Activated naive CD4-positive, alpha-beta T cell treated with anti-CD3 and anti-CD28 coated beads, Interleukin-2, amount 50 U/mL, for 24 hours (primary cell): Measurements from ENCODE around the gene GPS2.

Experiments used
- H3K27ac Mint-ChIP-seq: one replicate; pipeline ENCODE4 v1.8.0; 2021; ENCODE audit warnings: mild to moderate bottlenecking, mixed read lengths
- H3K27me3 Mint-ChIP-seq: one replicate; pipeline ENCODE4 v1.8.0; 2021; ENCODE audit warnings: mixed read lengths
- H3K36me3 Mint-ChIP-seq: one replicate; pipeline ENCODE4 v1.8.0; 2021; ENCODE audit warnings: mixed read lengths
- H3K4me1 Mint-ChIP-seq: one replicate; pipeline ENCODE4 v1.8.0; 2021; ENCODE audit warnings: mixed read lengths
- H3K4me3 Mint-ChIP-seq: one replicate; pipeline ENCODE4 v1.8.0; 2021; ENCODE audit warnings: mild to moderate bottlenecking, mixed read lengths
- H3K9me3 Mint-ChIP-seq: one replicate; pipeline ENCODE4 v1.8.0; 2021; ENCODE audit warnings: mixed read lengths

The GPS2 gene

DNA sequence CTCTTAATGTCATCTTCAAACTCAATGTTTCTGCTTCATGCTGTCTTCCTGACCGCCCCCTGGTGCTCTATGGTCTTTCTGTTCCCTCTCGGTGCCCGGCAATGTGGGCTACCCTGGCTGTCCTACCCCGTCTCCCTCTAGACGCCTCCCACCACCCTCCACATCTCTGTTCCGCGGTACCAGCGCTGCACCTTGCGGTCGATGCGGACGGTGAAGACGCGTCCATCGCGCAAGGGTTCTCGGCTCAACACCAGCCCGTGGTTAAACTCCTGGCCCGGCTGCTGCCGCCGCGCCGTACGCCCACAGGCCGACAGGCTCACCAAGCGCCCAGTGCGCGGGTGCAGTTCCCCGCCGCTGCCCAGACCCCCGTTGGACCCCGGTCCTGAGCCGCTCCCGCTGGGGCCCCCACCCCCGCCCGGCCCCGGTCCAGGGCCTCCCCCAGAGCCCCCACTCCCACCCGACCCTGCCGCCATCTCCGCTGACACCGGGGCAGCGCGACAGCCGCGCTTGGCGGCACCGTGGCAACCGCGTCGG, 13.7 kb upstream of the GPS2 start, which contains the start of gene NEURL4:
NEURL4 (minus strand) TSS at position 496 of the 534 bp plus-strand sequence; CDS start at position 473, 23 bp downstream.
- peaks cover 45% of the 10 kb centered on the region for H3K4me1 Mint-ChIP-seq
- H3K36me3 Mint-ChIP-seq: no peaks in the 10 kb centered on the region

DNA sequence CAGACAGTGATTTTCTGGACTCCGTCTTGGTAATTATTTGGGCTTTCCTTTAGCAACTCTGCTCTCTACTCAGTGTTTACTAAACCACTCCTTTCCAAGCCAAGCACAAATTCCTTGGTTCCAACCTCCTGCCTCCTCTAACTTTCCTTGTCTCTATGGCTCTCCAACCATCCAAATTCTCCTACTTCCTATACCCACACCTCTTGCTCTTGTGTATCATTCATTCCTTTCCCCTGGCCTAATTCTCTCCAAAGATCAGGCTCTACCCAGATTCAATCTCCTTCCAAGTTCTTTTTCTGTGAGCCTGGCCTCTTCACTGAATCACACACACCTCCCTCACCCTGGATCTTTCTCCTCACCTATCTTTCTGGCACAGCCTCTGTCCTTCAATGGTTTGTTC, 12.8 kb upstream of the GPS2 start:
- H3K27me3 Mint-ChIP-seq: no peaks in the 10 kb centered on the region
- H3K27ac Mint-ChIP-seq: peak overlapping the region; percentile 44
- peaks cover 38% of the 10 kb centered on the region for H3K4me1 Mint-ChIP-seq
- no peaks in the 10 kb centered on the region for H3K9me3 Mint-ChIP-seq
- peak overlapping the region; percentile 89 for H3K4me3 Mint-ChIP-seq
- no peaks in the 10 kb centered on the region for H3K36me3 Mint-ChIP-seq

More for the DNA sequence above, 13.7 kb upstream of the GPS2 start, which contains the start of gene NEURL4:
- H3K9me3 Mint-ChIP-seq: no peaks in the 10 kb centered on the region
- H3K4me3 Mint-ChIP-seq: peak within 1 kb of the TSS; percentile 90
- no peaks in the 10 kb centered on the region for H3K27me3 Mint-ChIP-seq
- peak within 1 kb of the TSS; percentile 99 for H3K27ac Mint-ChIP-seq

DNA sequence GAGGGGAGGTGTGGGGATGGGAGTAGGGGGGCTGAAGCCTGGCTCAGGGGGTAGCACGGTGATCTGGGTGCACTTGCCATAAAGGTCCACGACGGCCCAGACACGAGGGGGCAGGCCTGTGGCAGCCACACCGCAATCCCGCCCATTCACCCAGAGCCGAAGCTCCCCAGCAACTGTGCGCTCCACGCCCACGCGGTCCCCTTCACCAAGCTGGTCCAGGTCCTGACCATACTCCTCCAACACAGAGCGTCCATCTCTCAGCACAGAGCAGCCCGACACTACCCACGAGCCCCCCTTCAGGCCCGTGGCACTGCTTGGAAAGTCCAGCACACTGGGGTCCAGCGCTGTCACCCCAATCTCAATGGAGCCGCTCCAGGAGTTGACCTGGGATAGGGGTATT, 12.3 kb upstream of the GPS2 start:
- Mint-ChIP-seq H3K27me3 (no peaks in the 10 kb centered on the region), H3K36me3 (no peaks in the 10 kb centered on the region), H3K4me1 (peaks cover 34% of the 10 kb centered on the region), H3K27ac (no peak overlapping the region), H3K4me3 (no peak overlapping the region), H3K9me3 (no peaks in the 10 kb centered on the region)

DNA sequence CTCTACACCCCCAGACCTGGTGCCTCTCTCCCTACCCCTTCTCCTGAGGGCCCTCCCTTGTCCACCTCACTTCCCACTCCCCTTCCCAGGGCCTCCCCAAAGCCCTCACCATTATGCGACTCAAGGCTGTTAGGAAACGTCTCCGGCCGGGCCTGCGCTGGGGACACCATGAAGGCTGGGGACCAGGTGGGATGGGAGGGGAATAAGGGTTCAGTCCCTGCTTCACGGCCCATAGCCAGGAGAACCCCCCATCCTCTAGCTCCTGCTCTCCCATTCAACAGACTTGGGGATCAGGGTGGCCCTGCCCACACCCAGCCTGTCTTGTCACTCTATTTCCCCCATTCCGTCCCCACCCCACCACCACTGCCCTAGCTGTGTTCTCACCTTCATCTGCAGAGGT, 11.9 kb upstream of the GPS2 start:
- no peaks in the 10 kb centered on the region for H3K9me3 Mint-ChIP-seq
- no peaks in the 10 kb centered on the region for H3K27me3 Mint-ChIP-seq
- peaks cover 29% of the 10 kb centered on the region for H3K4me1 Mint-ChIP-seq
- H3K36me3 Mint-ChIP-seq: no peaks in the 10 kb centered on the region
- H3K27ac Mint-ChIP-seq: no peak overlapping the region
- no peak overlapping the region for H3K4me3 Mint-ChIP-seq

DNA sequence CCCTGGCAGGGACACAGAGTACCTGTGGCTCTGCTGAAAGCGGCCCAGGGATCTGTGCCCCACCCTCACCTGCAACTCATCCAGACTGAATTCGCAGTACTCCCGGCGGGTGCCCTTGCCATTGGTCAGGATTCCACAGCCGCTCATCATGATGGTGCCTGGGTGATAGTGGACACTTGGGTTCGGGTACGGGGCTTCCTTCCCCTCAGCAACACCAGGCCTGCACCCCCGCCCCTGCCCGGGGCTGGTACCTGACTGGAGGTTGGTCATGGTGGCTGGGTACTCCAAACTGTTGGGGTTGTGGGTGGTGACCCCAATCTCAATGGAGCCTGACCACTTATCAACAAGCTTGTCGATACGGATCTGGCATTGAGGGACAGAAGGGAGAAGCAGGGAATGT, 11.0 kb upstream of the GPS2 start:
- peaks cover 5% of the 10 kb centered on the region for H3K36me3 Mint-ChIP-seq

DNA sequence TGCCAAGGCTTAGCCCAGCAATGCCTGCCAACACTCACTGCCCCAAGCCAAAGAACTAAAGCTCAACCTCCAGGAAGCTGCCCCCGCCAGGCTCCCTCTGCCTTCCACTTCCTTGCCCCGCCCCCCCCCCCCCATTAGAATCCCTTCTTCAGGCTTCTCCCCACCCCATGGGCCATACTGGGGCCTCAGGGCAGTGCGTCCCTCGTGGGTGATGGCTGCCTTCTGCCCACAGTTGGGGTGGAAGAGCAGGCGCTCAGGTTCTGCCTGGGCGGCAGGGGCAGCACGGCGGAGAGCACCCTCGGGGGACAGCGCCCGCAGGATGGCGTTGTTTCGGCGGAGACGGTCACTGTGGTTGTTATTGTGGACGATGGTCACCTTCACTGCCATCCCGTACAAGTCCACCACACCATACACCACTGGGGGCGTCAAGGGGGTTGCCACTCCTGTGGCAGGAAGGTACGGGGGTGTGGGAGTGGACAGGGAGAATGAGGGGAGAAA, 9.9 kb upstream of the GPS2 start:
- no peaks in the 10 kb centered on the region for H3K27me3 Mint-ChIP-seq
- H3K36me3 Mint-ChIP-seq: peaks cover 5% of the 10 kb centered on the region
- peak overlapping the region; percentile 59 for H3K27ac Mint-ChIP-seq
- H3K4me1 Mint-ChIP-seq: peaks cover 22% of the 10 kb centered on the region
- H3K4me3 Mint-ChIP-seq: no peak overlapping the region
- H3K9me3 Mint-ChIP-seq: no peaks in the 10 kb centered on the region

More for the DNA sequence above, 11.0 kb upstream of the GPS2 start:
- Mint-ChIP-seq H3K9me3 (no peaks in the 10 kb centered on the region), H3K27ac (no peak overlapping the region), H3K4me3 (no peak overlapping the region), H3K27me3 (no peaks in the 10 kb centered on the region), H3K4me1 (peaks cover 29% of the 10 kb centered on the region)

DNA sequence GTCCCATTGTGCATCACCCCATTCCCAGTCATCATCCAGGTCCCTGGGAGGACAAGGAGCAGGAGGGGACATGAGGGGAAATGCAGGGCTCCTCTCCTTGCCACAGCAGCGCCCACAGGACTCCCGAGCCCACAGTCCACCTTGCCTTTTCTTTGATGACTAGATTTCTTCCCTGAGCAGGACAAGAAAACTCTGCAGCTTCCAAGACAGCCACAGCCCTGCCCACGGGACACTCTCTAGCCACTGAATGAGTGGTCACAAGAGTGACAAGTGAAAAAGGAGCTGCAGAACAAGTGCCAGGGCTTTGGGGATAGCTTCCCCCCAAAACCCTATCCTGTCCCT, 9.2 kb upstream of the GPS2 start:
- no peak overlapping the region for H3K4me3 Mint-ChIP-seq
- H3K4me1 Mint-ChIP-seq: peaks cover 17% of the 10 kb centered on the region
- peaks cover 5% of the 10 kb centered on the region for H3K36me3 Mint-ChIP-seq
- H3K27ac Mint-ChIP-seq: no peak overlapping the region
- H3K27me3 Mint-ChIP-seq: no peaks in the 10 kb centered on the region
- no peaks in the 10 kb centered on the region for H3K9me3 Mint-ChIP-seq

DNA sequence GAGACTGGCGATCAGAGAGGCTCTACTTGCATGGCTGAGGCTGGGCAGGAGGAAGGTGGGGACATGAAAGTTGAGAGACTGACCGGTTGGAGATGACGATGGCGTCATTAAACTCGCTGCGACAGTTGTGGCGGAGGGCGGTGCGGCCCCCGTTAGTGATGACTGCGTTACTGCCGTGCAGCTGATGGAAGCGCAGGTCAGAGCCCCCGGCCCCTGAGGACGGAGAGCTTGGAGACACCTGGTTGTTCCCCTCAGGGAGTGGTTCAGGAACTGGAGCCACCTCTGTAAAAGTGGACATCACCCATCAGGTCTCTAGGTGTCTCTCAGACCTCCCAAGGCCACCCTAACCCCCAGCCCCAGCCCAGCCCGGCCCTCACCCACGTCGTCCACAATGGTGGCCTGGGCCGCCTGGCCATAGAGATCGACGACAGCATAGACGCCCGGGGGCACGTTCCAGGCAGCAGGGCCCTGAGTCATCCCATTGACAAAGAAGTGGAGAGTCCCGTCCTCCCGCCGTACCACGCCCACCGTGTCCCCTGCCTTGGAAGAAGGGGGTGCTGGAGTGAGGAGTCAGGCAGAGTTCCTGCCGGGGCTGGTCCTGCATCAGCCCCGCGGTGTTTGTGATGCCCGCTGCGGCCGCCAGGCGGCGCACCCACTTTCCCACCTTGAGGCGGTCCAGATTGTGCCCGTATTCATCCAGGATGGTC, 8.7 kb upstream of the GPS2 start:
- Mint-ChIP-seq H3K27me3 (no peaks in the 10 kb centered on the region), H3K36me3 (peaks cover 5% of the 10 kb centered on the region), H3K27ac (no peak overlapping the region), H3K9me3 (no peaks in the 10 kb centered on the region), H3K4me3 (no peak overlapping the region), H3K4me1 (peaks cover 17% of the 10 kb centered on the region)

DNA sequence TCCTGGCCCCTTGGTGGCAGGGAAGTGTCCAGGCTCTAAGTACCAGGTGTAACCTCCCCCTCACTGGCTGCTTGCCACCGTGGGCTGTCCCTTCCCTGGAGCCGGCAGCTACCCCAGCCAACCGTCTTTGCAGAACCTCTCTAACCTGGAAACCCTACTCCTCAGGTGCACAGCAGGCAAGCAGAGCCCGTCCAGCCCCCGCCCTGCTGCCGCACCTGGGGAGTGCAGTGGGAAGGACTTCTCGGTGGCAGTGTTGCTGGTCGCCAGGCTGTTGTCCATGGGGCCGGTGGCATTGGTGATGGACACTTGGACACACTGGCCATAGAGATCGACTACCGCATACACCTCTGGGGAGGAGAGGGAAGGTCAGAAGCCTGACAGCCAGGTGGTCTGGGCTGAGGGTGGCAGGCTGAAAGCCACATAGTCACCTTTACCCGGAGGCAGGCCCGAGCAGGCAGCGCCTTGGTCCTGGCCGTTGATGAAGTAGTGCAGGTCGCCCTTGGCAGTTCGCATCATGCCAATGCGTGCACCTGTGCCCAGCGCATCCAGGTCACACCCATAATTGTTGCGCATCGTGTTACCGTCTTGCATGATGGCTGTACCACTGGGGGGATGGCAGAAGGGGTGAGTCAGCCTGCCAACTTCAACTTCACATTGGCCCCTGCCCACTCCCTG, 7.5 kb upstream of the GPS2 start:
- H3K9me3 Mint-ChIP-seq: no peaks in the 10 kb centered on the region
- H3K27me3 Mint-ChIP-seq: no peaks in the 10 kb centered on the region
- H3K4me3 Mint-ChIP-seq: no peak overlapping the region
- peaks cover 5% of the 10 kb centered on the region for H3K36me3 Mint-ChIP-seq
- H3K4me1 Mint-ChIP-seq: peaks cover 5% of the 10 kb centered on the region
- no peak overlapping the region for H3K27ac Mint-ChIP-seq

DNA sequence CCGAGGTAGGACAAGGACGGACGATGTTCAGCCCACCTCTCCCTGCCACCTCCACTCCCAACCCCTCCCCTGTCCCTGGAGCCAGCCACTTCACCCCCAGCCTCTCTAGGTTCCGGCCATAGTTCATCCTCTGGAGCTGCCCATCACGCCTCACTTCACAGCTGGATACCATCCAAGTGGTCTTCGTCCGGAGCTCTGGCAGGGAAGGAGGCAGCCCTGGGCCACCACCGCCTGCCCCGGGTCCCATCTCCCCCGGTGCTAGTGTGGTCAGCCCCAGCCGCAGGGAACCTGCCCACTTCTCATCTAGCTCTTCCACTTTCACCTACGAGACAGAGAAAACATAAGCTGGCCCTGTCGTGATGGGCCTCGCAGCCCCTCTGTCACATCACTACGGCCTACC, 6.3 kb upstream of the GPS2 start:
- Mint-ChIP-seq H3K36me3 (peaks cover 5% of the 10 kb centered on the region), H3K9me3 (no peaks in the 10 kb centered on the region), H3K27ac (peak overlapping the region; percentile 51), H3K4me1 (peaks cover 6% of the 10 kb centered on the region), H3K4me3 (no peak overlapping the region), H3K27me3 (no peaks in the 10 kb centered on the region)

DNA sequence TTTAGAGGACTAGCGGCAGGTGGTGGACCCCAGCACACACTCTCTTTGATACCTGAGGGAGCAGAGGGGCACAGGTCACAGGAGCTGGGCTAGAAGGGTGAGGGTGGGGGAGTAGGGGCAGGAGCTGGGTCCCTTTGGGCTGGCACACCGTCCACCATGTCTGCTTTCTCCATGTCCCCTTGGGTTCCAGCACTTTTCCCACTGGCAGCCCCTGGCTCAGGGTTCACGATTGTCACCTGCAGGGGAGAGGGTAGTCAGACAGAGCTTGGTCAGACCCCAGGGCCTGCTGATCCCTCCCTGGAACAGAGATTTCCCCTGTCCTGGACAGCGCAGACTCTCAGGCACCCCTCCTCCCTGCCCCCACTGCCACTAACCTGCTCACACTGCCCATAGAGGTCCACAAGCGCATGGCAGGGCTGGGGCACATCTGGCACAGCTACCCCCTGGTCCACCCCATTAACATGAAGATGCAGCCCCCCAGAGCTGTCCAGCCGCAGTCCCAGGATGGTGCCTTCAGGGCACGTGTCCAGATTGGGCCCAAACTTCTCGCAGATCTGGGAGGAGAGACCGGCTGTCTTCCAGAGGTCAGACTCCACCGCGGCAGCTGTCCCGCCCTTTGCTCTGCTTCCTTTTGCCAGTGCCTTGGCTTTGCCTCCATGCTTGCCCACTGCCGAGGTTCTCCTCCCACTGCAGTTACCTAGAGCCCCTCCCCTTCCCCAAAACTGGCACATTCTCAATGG, 3.1 kb upstream of the GPS2 start:
- Mint-ChIP-seq H3K27me3 (no peaks in the 10 kb centered on the region), H3K36me3 (peaks cover 6% of the 10 kb centered on the region), H3K9me3 (no peaks in the 10 kb centered on the region), H3K27ac (peak overlapping the region; percentile 46), H3K4me1 (peaks cover 22% of the 10 kb centered on the region), H3K4me3 (no peak overlapping the region)

DNA sequence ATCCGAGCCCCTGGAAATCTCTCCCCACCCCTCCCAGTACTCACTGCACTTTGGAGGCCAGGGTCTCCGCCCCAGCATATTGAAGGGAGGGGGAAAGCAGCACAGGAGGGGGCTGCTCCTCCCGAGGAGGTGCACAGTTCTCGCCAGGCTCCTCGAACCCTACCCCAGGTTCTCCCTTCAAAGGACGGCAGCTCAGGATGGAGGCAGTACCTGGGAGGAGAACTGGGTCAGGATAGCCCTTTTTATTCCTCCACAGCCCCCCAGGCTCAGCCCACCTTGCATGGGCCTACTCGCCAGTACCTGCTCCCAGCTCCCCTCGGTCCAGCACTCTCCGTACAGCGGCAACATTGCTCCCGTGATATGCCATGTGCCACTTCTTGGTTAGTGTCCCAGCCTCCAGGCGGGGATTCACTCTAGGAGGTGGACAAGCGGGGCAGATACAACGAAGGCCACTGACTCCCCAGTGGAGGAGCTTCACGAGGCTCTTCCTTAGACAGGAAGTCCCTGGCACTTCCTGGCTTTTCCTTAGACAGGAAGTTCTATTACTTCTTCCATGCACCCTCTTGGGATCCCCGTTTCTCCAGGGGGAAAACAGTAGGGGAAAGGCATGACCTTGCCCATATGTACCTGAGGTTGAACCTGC, 2.1 kb upstream of the GPS2 start:
- Mint-ChIP-seq H3K27me3 (no peaks in the 10 kb centered on the region), H3K9me3 (no peaks in the 10 kb centered on the region), H3K27ac (peak overlapping the region; percentile 87), H3K4me1 (peaks cover 32% of the 10 kb centered on the region), H3K4me3 (peak overlapping the region; percentile 62), H3K36me3 (peaks cover 15% of the 10 kb centered on the region)

DNA sequence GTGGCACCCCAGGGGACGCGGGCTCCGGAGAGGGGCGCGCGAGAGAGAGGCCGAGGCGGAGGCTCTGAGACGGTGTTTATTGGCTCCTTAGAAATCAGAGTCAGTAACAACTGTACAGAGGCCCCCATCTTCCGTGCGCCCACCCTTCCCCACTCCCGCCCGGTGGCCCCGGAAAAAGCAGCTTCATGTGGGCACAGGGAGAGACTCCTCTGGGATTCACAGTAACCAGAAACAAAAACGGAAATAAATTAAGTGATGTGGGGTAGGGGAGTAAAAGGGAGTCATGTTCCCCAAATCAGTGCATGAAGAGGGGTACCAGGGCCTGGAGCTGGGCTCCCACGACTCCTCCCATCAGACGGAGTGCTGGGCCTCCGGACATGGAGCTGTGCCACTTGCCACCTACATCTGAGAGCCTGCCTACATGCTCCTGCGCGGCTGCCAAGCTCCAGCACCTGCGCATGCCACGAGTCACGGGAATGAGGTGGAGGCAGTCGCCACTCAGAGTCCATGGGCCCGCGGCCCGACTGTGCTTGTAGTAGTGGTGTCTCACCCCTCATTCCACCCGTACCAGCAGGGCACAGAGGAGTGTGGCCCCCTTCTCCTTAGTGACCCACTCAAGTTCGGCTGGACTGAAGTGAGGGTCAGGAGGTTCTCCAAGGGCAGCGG, 543 bp upstream of the GPS2 start:
- Mint-ChIP-seq H3K9me3 (no peaks in the 10 kb centered on the region), H3K36me3 (peaks cover 17% of the 10 kb centered on the region), H3K4me3 (peak overlapping the region; percentile 93), H3K27ac (peak overlapping the region; percentile 95), H3K4me1 (peaks cover 45% of the 10 kb centered on the region), H3K27me3 (no peaks in the 10 kb centered on the region)

DNA sequence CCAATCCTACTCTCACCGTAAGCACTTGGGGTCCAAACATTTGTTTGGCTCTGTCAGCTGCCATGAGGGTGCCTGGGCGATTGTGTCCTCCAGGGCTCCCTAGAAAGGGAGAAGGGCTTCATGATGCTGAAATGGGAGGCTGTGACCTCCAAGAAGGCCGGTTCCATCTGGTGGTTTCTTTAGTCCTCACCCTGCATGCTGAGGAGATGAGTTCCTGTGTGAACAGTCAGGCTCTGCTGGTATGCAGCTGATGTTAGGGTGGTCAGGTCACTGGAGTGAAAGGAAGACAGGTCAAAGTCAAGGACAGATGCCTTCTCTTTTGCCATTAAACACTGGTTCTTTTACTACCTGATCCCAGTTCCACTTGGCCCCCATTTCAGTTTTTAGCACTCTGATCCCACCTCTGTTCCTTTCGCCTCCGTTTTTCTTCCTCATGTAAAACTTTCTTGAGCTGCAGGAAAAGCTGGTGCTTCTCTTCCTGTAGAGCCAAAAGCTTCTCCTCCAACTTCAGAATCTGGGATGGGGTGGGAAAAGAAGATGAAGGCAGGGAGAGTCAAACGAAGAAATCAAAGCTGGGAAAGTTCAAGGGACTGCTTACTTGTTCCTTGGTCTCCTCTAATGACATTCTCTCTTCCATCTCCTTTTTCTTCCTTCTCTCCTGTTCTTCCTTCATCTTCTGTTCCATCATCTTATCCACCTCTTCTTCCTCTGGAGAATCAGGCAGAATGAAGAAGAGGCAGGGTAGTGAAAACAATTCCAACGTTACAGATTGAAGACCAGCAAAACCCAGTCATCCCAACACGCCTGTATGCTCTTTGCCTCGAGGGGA, 1.1 kb downstream of the GPS2 start:
- H3K36me3 Mint-ChIP-seq: peaks cover 33% of the 10 kb centered on the region
- no peaks in the 10 kb centered on the region for H3K9me3 Mint-ChIP-seq
- H3K27me3 Mint-ChIP-seq: no peaks in the 10 kb centered on the region
- H3K4me1 Mint-ChIP-seq: peaks cover 61% of the 10 kb centered on the region
- H3K27ac Mint-ChIP-seq: peak overlapping the region; percentile 93
- H3K4me3 Mint-ChIP-seq: peak overlapping the region; percentile 97
